Smooth muscle cell (in vitro differentiated cells): ENCODE results near the gene GPAT3. TPM values are rescaled to one million over a fixed set of nuclear protein-coding genes. Genes with fewer than 3 reads are reported as not detected.
"Not testable (repeated sequence)": the region's sequence is repeated elsewhere in the genome, so short reads cannot be mapped to it uniquely, and the experiment has no call there.

Experiments used
- DNase-seq: peaks from one replicate; lab custom pipeline; 2025; ENCODE audit not compliant: unreplicated experiment; lab: John Stamatoyannopoulos, UW
- H2AFZ ChIP-seq: fragments of 200-600 bp; sonication (generic); 2 replicates; pipeline ENCODE4 v1.6.0; 2016; ENCODE audit warnings: antibody characterized with exemption, low read depth, mild to moderate bottlenecking
- H3F3A ChIP-seq: fragments of 200-600 bp; sonication (generic); 2 replicates; pipeline ENCODE4 v1.6.0; 2017; ENCODE audit warnings: antibody characterized with exemption, low read depth
- H3K27ac ChIP-seq: fragments of 200-600 bp; sonication (generic); 2 replicates; pipeline ENCODE4 v1.5.1; 2016; ENCODE audit warnings: low read depth, mild to moderate bottlenecking
- H3K27me3 ChIP-seq: fragments of 200-600 bp; sonication (generic); 2 replicates; pipeline ENCODE4 v1.6.1; 2016; ENCODE audit warnings: low read depth, mild to moderate bottlenecking
- H3K36me3 ChIP-seq: fragments of 200-600 bp; sonication (generic); 2 replicates; pipeline ENCODE4 v1.5.1; 2016; ENCODE audit warnings: low read depth
- H3K4me1 ChIP-seq: fragments of 200-600 bp; sonication (generic); 2 replicates; pipeline ENCODE4 v1.5.1; 2016; ENCODE audit warnings: low read depth
- H3K4me2 ChIP-seq: fragments of 200-600 bp; sonication (generic); 2 replicates; pipeline ENCODE4 v1.6.0; 2016; ENCODE audit warnings: mild to moderate bottlenecking
- H3K4me3 ChIP-seq: fragments of 200-600 bp; sonication (generic); 2 replicates; pipeline ENCODE4 v1.5.1; 2016; ENCODE audit warnings: mild to moderate bottlenecking
- H3K79me2 ChIP-seq: fragments of 200-600 bp; sonication (generic); 2 replicates; pipeline ENCODE4 v1.6.0; 2016; ENCODE audit warnings: low read depth, mild to moderate bottlenecking
- H3K9ac ChIP-seq: fragments of 200-600 bp; sonication (generic); 2 replicates; pipeline ENCODE4 v1.6.0; 2016; ENCODE audit warnings: low read depth
- H3K9me3 ChIP-seq: fragments of 200-600 bp; sonication (generic); replicated peaks from 2 replicates; pipeline ENCODE4 v1.5.1; 2016; ENCODE audit warnings: low read depth
- H4K20me1 ChIP-seq: fragments of 200-600 bp; sonication (generic); 2 replicates; pipeline ENCODE4 v1.6.0; 2016; ENCODE audit warnings: low read depth
- CTCF ChIP-seq: fragments of 200-600 bp; sonication (generic); IDR thresholded peaks from 2 replicates; pipeline ENCODE4 v1.5.1; 2017; ENCODE audit warnings: borderline replicate concordance, mild to moderate bottlenecking, antibody characterized with exemption; ENCODE audit not compliant: insufficient read depth, poor library complexity, severe bottlenecking
- WGBS: methylation state at CpG from one replicate; pipeline ENCODE4 v1.1.7; 2016; ENCODE audit warnings: low lambda C conversion rate; 5-methylcytosine and 5-hydroxymethylcytosine counted together
- polyA plus RNA-seq: library from polyadenylated mRNA; unstranded; fragments of >200 nt; fragmentation: Nextera tagmentation; extraction: Ambion mirVana; gene quantifications from 2 replicates; pipeline ENCODE4 v1.2.1, GENCODE V29; 2016
- total RNA-seq: library from RNA; depleted of rRNA; stranded (reverse); fragments of >200 nt; gene quantifications from 2 replicates; pipeline ENCODE4 v1.2.3, GENCODE V29; 2014

The GPAT3 gene
- total and polyA plus RNA-seq, 2 experiments from 2014 or later = 0.27 to 0.67 TPM

DNA sequence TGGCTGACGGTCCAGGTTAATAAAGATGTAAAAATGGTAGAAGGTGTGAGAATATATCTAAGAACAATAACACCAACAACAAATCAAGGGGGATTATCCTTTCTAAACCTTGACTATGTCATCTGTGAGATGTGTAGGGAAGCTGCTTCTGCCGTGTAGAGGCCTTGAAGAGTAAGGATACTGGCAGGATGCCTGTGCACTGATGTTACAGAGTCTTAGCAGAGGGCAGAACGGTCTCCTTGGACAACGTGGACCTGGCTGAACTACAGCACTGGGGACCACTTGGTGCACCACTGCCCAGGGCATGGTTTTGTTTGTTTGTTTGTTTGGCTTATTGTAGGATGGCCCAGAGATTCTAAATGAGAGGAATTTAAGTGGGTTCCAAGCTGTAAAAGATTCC, 33.5 kb downstream of the GPAT3 start:
- H2AFZ ChIP-seq = no peak overlapping the region
- no peak overlapping the region for H3K9ac ChIP-seq
- TF ChIP-seq CTCF = no peak
- no peaks in the 10 kb centered on the region for H3K36me3 ChIP-seq
- WGBS = 83% methylated on average over 4 of the region's 4 CpGs
- no peaks in the 10 kb centered on the region for H3K27me3 ChIP-seq
- H3K79me2 ChIP-seq = no peaks in the 10 kb centered on the region
- H3K27ac ChIP-seq = no peak overlapping the region
- no peaks in the 10 kb centered on the region for H3K9me3 ChIP-seq
- H3K4me1 ChIP-seq = no peaks in the 10 kb centered on the region
- H3F3A ChIP-seq = no peaks in the 10 kb centered on the region
- DNase-seq = no peak
- no peak overlapping the region for H3K4me3 ChIP-seq
- no peak overlapping the region for H3K4me2 ChIP-seq
- H4K20me1 ChIP-seq = no peaks in the 10 kb centered on the region

- Histone ChIP-seq H3K27ac (no peak overlapping the region), H3K9ac (no peak overlapping the region), H3K79me2 (no peaks in the 10 kb centered on the region), H3K4me2 (no peak overlapping the region), H4K20me1 (no peaks in the 10 kb centered on the region), H3K4me3 (no peak overlapping the region), H3K27me3 (no peaks in the 10 kb centered on the region), H3K4me1 (no peaks in the 10 kb centered on the region), H3K9me3 (no peaks in the 10 kb centered on the region), H3K36me3 (no peaks in the 10 kb centered on the region), H2AFZ (no peak overlapping the region), H3F3A (no peaks in the 10 kb centered on the region)
- no peak for TF ChIP-seq CTCF
- DNase-seq = no peak
- WGBS = 84% methylated on average over 5 of the region's 5 CpGs
These were observed 34.1 kb downstream of the GPAT3 start for GRCh38 chr4:83569987-83570386.

GRCh38 chr4:83572848-83573247, 36.9 kb downstream of the GPAT3 start:
- no peak for DNase-seq
- TF ChIP-seq CTCF = no peak
- H3K27ac ChIP-seq = no peak overlapping the region
- no peaks in the 10 kb centered on the region for H4K20me1 ChIP-seq
- no peaks in the 10 kb centered on the region for H3F3A ChIP-seq
- no peaks in the 10 kb centered on the region for H3K9me3 ChIP-seq
- no peak overlapping the region for H3K4me3 ChIP-seq
- no peaks in the 10 kb centered on the region for H3K36me3 ChIP-seq
- H3K79me2 ChIP-seq = no peaks in the 10 kb centered on the region
- 86% methylated on average over 3 of the region's 3 CpGs for WGBS
- no peaks in the 10 kb centered on the region for H3K27me3 ChIP-seq
- H2AFZ ChIP-seq = no peak overlapping the region
- H3K9ac ChIP-seq = no peak overlapping the region
- no peaks in the 10 kb centered on the region for H3K4me1 ChIP-seq
- H3K4me2 ChIP-seq = no peak overlapping the region

- no peak for TF ChIP-seq CTCF
- Histone ChIP-seq H3K4me1 (no peaks in the 10 kb centered on the region), H3K9me3 (no peaks in the 10 kb centered on the region), H3K27me3 (no peaks in the 10 kb centered on the region), H3K9ac (no peak overlapping the region), H3K36me3 (no peaks in the 10 kb centered on the region), H3K4me2 (no peak overlapping the region), H2AFZ (no peak overlapping the region), H3K4me3 (no peak overlapping the region), H3K79me2 (no peaks in the 10 kb centered on the region), H4K20me1 (no peaks in the 10 kb centered on the region), H3K27ac (no peak overlapping the region), H3F3A (no peaks in the 10 kb centered on the region)
- DNase-seq = no peak
- WGBS = 88% methylated on average over 3 of the region's 3 CpGs
These were observed 38.3 kb downstream of the GPAT3 start for GRCh38 chr4:83574247-83574646.

DNA sequence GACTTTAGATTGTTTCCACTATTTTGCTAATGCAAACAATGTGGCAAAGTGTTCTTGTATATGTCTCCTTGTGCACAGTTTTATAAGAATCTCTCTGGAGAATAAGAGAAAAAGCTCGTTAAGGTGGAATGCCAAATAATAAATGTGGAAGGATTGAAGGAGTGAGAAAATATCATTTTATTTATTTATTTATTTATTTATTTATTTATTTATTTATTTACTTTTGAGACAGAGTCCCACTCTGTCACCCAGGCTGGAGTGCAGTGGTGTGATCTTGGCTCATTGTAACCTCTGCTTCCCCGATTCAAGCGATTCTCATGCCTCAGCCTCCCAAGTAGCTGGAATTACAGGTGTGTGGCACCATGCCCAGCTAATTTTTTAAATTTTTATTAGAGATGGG, 40.3 kb downstream of the GPAT3 start:
- not testable (repeated sequence) for H3K27ac ChIP-seq, H3K36me3 ChIP-seq, H2AFZ ChIP-seq, H3K9ac ChIP-seq, H3K4me1 ChIP-seq, DNase-seq, H3K9me3 ChIP-seq, H3K27me3 ChIP-seq, H3K79me2 ChIP-seq, H3F3A ChIP-seq, H4K20me1 ChIP-seq, H3K4me3 ChIP-seq, H3K4me2 ChIP-seq
- WGBS = 97% methylated on average over 3 of the region's 3 CpGs
